Testis (tissue), 3 donors: ENCODE results near the gene ALK. TPM values are rescaled to one million over a fixed set of nuclear protein-coding genes. Genes with fewer than 3 reads are reported as not detected.

ENCODE experiments used
- DNase-seq: peaks from one replicate; pipeline ENCODE4 v3.0.0-alpha.2; 2019
- H3K27ac ChIP-seq, 2 donors: fragments of 200-600 bp; sonication (generic); one replicate each; pipeline ENCODE4 v1.5.1; 2019
- H3K27me3 ChIP-seq: fragments of 200-600 bp; sonication (generic); one replicate; pipeline ENCODE4 v1.5.1; 2019
- H3K36me3 ChIP-seq: fragments of 200-600 bp; sonication (generic); one replicate; pipeline ENCODE4 v1.5.1; 2017; ENCODE audit warnings: low read depth; ENCODE audit errors: missing control alignments
- H3K4me1 ChIP-seq: fragments of 200-600 bp; sonication (generic); one replicate; pipeline ENCODE4 v1.5.1; 2019
- H3K4me3 ChIP-seq, 2 donors: fragments of 200-600 bp; sonication (generic); one replicate each; pipeline ENCODE4 v1.5.1; 2017 to 2019
- H3K9me3 ChIP-seq: fragments of 200-600 bp; sonication (generic); one replicate; pipeline ENCODE4 v1.5.1; 2017
- POLR2A ChIP-seq: fragments of 450-650 bp; IDR thresholded peaks from one replicate; pipeline ENCODE4 v1.6.1; 2017; ENCODE audit warnings: antibody characterized with exemption, mild to moderate bottlenecking, moderate library complexity
- WGBS, 2 donors: methylation state at CpG; one replicate each; pipeline ENCODE4 v1.1.5; 2018; 5-methylcytosine and 5-hydroxymethylcytosine counted together
- intact Hi-C: fragments of 100-400 bp; cut with DNase I; formaldehyde crosslinking; loops from one replicate; pipeline ENCODE4 v1.15.1; 2023; ENCODE audit warnings: low total_unique reads
- polyA plus RNA-seq: library from polyadenylated mRNA; stranded (reverse); fragments of 350-450 nt; fragmentation: Illumina TruSeq; extraction: RNeasy Lipid Tissue Mini Kit (QIAGEN cat#74804); gene quantifications from one replicate; pipeline ENCODE4 v1.2.3, GENCODE V29; 2014; ENCODE audit warnings: low read depth, low replicate concordance; ENCODE audit not compliant: insufficient read depth
- total RNA-seq, 2 donors: library from RNA; depleted of rRNA; stranded (reverse); fragments of >200 nt; gene quantifications; one replicate each; pipeline ENCODE4 v1.2.3, GENCODE V29; 2016
- TF ChIP-seq, protein P1 (sequence below), 3 experiments: fragments of 450-650 bp in 2 of 3; fragments of 200-600 bp in 1 of 3; sonication (generic) in 1 of 3; IDR thresholded peaks; one replicate each; pipeline ENCODE4 v1.5.1; 2016 to 2019; ENCODE audit warnings: antibody characterized with exemption in 3 of 3, mild to moderate bottlenecking in 2 of 3, moderate library complexity in 1 of 3

The ALK gene
- total and polyA plus RNA-seq, 3 donors from 2014 or later: 2.1 to 3.8 (median 3.8) TPM

DNA sequence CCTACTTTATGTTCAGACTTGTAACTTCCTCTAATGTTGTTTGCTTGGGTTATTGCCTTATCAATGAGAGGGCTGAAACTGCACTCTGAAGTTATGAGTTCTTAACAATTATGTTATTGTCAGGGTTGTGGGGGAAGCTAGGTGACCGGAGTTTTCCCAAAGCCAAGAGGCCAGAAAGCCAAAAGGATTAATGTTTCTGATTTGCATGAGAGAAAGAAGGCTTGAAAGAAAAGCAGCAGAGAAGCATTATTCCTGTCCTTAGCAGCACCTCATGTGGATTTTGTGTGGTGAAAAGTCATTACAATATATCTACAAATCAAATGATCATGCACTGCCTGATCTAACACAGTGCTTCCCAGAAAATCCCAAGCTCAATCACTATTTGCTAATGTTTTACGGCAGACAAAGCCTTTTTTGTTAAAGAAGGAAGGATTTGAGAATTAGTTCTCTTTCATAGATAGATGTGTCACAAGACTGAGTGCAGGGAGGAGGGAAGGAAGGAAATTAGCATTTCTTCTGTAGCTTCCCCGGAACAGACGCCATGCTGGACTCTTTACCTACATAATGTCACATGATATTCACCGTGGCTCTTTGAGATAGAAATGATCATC is 203.2 kb downstream of the ALK start:
- TF ChIP-seq POLR2A: no peak
- TF ChIP-seq, protein P1, sequence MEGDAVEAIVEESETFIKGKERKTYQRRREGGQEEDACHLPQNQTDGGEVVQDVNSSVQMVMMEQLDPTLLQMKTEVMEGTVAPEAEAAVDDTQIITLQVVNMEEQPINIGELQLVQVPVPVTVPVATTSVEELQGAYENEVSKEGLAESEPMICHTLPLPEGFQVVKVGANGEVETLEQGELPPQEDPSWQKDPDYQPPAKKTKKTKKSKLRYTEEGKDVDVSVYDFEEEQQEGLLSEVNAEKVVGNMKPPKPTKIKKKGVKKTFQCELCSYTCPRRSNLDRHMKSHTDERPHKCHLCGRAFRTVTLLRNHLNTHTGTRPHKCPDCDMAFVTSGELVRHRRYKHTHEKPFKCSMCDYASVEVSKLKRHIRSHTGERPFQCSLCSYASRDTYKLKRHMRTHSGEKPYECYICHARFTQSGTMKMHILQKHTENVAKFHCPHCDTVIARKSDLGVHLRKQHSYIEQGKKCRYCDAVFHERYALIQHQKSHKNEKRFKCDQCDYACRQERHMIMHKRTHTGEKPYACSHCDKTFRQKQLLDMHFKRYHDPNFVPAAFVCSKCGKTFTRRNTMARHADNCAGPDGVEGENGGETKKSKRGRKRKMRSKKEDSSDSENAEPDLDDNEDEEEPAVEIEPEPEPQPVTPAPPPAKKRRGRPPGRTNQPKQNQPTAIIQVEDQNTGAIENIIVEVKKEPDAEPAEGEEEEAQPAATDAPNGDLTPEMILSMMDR (IDR thresholded peaks at IDR 0.05): no peak
- Histone ChIP-seq H3K4me1 (no peaks in the 10 kb centered on the region), H3K4me3 (no peak overlapping the region), H3K36me3 (no peaks in the 10 kb centered on the region), H3K27ac (no peak overlapping the region), H3K9me3 (no peaks in the 10 kb centered on the region), H3K27me3 (no peaks in the 10 kb centered on the region)
- 61 to 75% methylated on average over 5 of the region's 5 CpGs for WGBS, 2 donors
- DNase-seq: no peak
- intact Hi-C loops: no loop called here

DNA sequence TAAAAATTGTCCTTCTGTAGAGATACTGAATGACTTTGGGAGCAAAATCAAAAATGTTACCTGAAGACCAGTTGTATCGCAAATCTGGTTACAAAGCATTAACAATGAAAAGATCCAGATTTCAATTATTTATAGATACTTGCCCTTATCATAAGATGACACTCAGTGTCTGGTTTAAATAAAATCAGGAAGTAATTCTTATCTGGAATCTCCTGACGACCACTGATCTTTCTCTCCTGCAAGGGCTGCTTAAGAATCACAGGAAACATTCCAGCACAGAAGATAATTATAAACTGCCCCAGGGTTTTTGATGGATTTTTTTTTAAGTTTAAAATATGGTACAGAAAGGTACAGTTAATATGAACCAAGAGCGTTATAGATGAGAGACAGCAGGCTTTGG is 205.7 kb downstream of the ALK start:
- H3K27me3 ChIP-seq: no peaks in the 10 kb centered on the region
- no peak overlapping the region for H3K27ac ChIP-seq
- intact Hi-C loops: no loop called here
- WGBS, 2 donors: 72 to 81% methylated on average over 3 of the region's 3 CpGs
- TF ChIP-seq, protein P1 (IDR thresholded peaks at IDR 0.05): no peak
- TF ChIP-seq POLR2A: no peak
- no peaks in the 10 kb centered on the region for H3K4me1 ChIP-seq
- DNase-seq: no peak
- H3K36me3 ChIP-seq: no peaks in the 10 kb centered on the region
- H3K9me3 ChIP-seq: no peaks in the 10 kb centered on the region
- no peak overlapping the region for H3K4me3 ChIP-seq

DNA sequence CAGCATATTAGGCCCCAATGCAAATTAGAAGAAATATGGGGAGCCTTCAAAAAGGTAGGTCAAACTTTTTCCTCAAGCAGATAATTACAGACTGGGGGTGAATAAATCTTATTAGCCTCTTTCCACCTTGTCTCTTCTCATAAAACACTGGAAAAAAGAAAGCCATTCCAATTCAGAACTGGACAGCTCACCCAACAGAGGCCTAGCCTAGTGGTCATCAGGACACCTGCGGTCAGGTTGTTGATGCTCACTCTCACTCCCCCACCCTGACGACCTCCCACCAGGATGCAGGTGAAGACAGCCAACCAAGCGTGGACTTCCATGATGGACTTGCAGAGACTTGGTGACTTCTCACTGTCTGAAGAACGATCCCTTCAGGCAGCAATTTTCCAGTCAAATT is 207.1 kb downstream of the ALK start:
- DNase-seq: no peak
- no peaks in the 10 kb centered on the region for H3K27me3 ChIP-seq
- no peaks in the 10 kb centered on the region for H3K4me1 ChIP-seq
- H3K36me3 ChIP-seq: no peaks in the 10 kb centered on the region
- no peaks in the 10 kb centered on the region for H3K9me3 ChIP-seq
- TF ChIP-seq POLR2A: no peak
- TF ChIP-seq, protein P1 (IDR thresholded peaks at IDR 0.05): no peak
- intact Hi-C loops: no loop called here
- no peak overlapping the region for H3K4me3 ChIP-seq
- 86 to 95% methylated on average over 4 of the region's 4 CpGs for WGBS, 2 donors
- H3K27ac ChIP-seq: no peak overlapping the region

DNA sequence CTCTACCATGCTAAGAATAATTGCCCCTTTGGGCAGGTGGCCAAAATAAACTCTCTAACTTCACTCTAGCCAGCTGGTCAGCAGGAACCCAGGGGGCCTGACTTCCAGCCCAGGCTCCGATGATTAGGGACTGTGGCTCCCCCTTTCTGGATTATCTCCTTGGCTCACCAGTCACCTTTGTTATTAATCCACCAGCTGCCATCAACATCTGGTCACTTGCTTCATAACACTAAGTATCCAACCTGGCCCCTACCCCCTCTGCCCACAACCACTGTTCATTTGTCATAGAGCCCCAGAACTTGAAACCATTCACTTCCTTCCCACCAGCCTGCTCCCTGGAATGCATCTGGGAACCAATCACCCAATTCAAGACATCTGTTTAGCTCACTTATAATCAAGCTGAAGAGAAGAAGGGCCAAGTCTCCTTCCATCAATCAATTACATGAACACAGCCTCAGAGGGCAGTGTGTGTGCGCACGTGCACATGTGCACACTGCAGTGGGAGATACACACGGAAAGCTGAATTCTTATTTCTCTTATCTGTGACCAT is 215.1 kb downstream of the ALK start:
- Histone ChIP-seq H3K27me3 (no peaks in the 10 kb centered on the region), H3K9me3 (no peaks in the 10 kb centered on the region), H3K4me3 (no peak overlapping the region), H3K27ac (no peak overlapping the region), H3K4me1 (no peaks in the 10 kb centered on the region), H3K36me3 (no peaks in the 10 kb centered on the region)
- intact Hi-C loops: no loop called here
- TF ChIP-seq POLR2A: no peak
- TF ChIP-seq, protein P1 (IDR thresholded peaks at IDR 0.05): no peak
- 59 to 68% methylated on average over 4 of the region's 4 CpGs for WGBS, 2 donors
- no peak for DNase-seq

DNA sequence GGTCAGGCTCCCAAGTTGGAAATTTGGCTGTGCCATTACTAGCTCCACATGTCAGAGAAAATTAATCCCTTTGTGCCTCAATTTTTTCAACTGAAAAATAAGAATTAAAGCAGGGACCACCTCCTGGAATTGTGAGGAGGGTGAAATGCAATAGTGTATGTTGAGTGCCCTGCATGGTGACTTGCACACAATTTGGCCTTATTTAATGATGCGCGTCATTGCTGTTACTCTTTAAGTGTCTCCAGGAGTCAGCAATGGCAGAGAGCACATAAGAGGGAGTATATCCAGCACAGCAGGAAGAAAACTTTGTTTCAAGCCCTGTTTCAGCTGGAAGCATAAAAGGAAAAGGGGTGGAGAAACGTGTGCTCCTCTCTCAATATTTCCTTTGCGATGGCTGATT is 215.8 kb downstream of the ALK start:
- WGBS, 2 donors: 69 to 77% methylated on average over 4 of the region's 4 CpGs
- H3K27me3 ChIP-seq: no peaks in the 10 kb centered on the region
- no peak overlapping the region for H3K27ac ChIP-seq
- H3K36me3 ChIP-seq: no peaks in the 10 kb centered on the region
- TF ChIP-seq, protein P1 (IDR thresholded peaks at IDR 0.05): no peak
- no peak for TF ChIP-seq POLR2A
- intact Hi-C loops: no loop called here
- DNase-seq: no peak
- H3K4me3 ChIP-seq: no peak overlapping the region
- no peaks in the 10 kb centered on the region for H3K4me1 ChIP-seq
- H3K9me3 ChIP-seq: no peaks in the 10 kb centered on the region
